Activated CD4-positive, alpha-beta memory T cell treated with anti-CD3 and anti-CD28 coated beads for 36 hours (primary cell): ENCODE data around the gene IL13. TPM values are rescaled to one million over a fixed set of nuclear protein-coding genes. Genes with fewer than 3 reads are reported as not detected.
A peak's percentile ranks its signal among the peaks of the same experiment; 100 is the strongest.
"Not testable (repeated sequence)": the region's sequence is repeated elsewhere in the genome, so short reads cannot be mapped to it uniquely, and the experiment has no call there.

Source experiments
- CTCF ChIA-PET: fragments of 350-600 bp; sonication (Branson Sonifier 250); formaldehyde crosslinking; loops from one replicate; lab custom pipeline; 2021; ENCODE audit warnings: antibody characterized with exemption, inconsistent platforms; lab: Charles Lee
- POLR2A ChIA-PET: fragments of 350-600 bp; sonication (Branson Sonifier 250); formaldehyde crosslinking; loops from one replicate; lab custom pipeline; 2021; ENCODE audit warnings: antibody characterized with exemption; lab: Charles Lee
- DNase-seq: peaks from one replicate; pipeline ENCODE4 v3.0.0-alpha.2; 2020
- H3K27ac Mint-ChIP-seq: one replicate; pipeline ENCODE4 v1.8.0; 2021; ENCODE audit warnings: mixed read lengths
- H3K27me3 Mint-ChIP-seq: one replicate; pipeline ENCODE4 v1.8.0; 2021; ENCODE audit warnings: mixed read lengths
- H3K36me3 Mint-ChIP-seq: one replicate; pipeline ENCODE4 v1.8.0; 2021; ENCODE audit warnings: mixed read lengths
- H3K4me1 Mint-ChIP-seq: one replicate; pipeline ENCODE4 v1.8.0; 2021; ENCODE audit warnings: low read depth, mixed read lengths
- H3K4me3 Mint-ChIP-seq: one replicate; pipeline ENCODE4 v1.8.0; 2021; ENCODE audit warnings: mild to moderate bottlenecking, mixed read lengths
- H3K9me3 Mint-ChIP-seq: one replicate; pipeline ENCODE4 v1.8.0; 2021; ENCODE audit warnings: mixed read lengths
- intact Hi-C: fragments of 100-400 bp; cut with micrococcal nuclease; formaldehyde crosslinking; loops from one replicate; pipeline ENCODE4 v1.15.1; 2023
- total RNA-seq, 2 experiments: library from RNA; stranded (reverse); gene quantifications; one replicate each; pipeline ENCODE4 v1.2.3, GENCODE V29; 2021

The IL13 gene
- total RNA-seq, 2 experiments from 2014 or later: 13.0 to 14.9 TPM

- H3K27me3 Mint-ChIP-seq: no peaks in the 10 kb centered on the region
- H3K4me1 Mint-ChIP-seq: peaks cover 11% of the 10 kb centered on the region
- no peaks in the 10 kb centered on the region for H3K9me3 Mint-ChIP-seq
- ChIA-PET POLR2A (interaction anchor here (0.5 kb wide), 1 partner anchor 46 kb away, joined by 3 read pairs; no protein-coding TSS in a partner anchor), CTCF (interaction anchor here (1.1 kb wide), 1 partner anchor 125 kb away, joined by 3 read pairs; the partner anchor contains the start of gene RAD50)
- DNase-seq: no peak
- H3K36me3 Mint-ChIP-seq: no peaks in the 10 kb centered on the region
- intact Hi-C loops: no loop called here
- H3K27ac Mint-ChIP-seq: no peak overlapping the region
- H3K4me3 Mint-ChIP-seq: no peak overlapping the region
Observed at GRCh38 chr5:132681983-132682382, 24.0 kb downstream of the IL13 start.

GRCh38 chr5:132684491-132684890 is 26.5 kb downstream of the IL13 start:
- Mint-ChIP-seq H3K36me3 (peaks cover 2% of the 10 kb centered on the region), H3K27ac (no peak overlapping the region), H3K27me3 (no peaks in the 10 kb centered on the region), H3K9me3 (no peaks in the 10 kb centered on the region), H3K4me3 (no peak overlapping the region), H3K4me1 (peaks cover 30% of the 10 kb centered on the region)
- no peak for DNase-seq
- intact Hi-C loops: no loop called here
- ChIA-PET POLR2A (no interaction called here), CTCF (interaction anchor here (1.1 kb wide), 1 partner anchor 11 kb away, joined by 3 read pairs; no protein-coding TSS in a partner anchor)

GRCh38 chr5:132684922-132685720 is 27.1 kb downstream of the IL13 start:
- Mint-ChIP-seq H3K27ac (no peak overlapping the region), H3K27me3 (no peaks in the 10 kb centered on the region), H3K9me3 (no peaks in the 10 kb centered on the region), H3K4me3 (no peak overlapping the region), H3K4me1 (peaks cover 31% of the 10 kb centered on the region), H3K36me3 (peaks cover 2% of the 10 kb centered on the region)
- ChIA-PET CTCF (interaction anchor here (1.1 kb wide), 1 partner anchor 12 kb away, joined by 3 read pairs; no protein-coding TSS in a partner anchor), POLR2A (no interaction called here)
- intact Hi-C loops: no loop called here
- peak; percentile 60 for DNase-seq

DNA sequence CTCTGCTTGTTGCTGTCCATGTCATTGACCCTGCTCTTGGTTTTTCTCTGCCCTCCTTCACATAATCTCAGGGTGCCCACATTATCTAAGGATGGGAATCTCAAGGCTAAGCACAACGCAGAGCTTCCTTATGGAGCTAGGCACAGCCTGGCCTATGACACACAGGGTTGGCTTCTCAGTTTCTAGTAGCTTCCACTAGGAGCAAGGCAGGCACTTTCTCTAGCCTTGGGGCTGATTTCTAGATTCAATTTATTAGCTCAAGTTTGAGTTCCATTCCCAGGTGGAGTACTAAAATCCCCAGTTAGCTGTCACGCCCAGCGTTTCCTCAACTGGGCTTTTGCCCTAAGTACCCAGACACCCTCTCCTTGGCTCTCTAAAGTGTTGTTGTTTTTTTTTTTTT is 28.2 kb downstream of the IL13 start:
- H3K9me3 Mint-ChIP-seq: no peaks in the 10 kb centered on the region
- intact Hi-C loops: no loop called here
- POLR2A ChIA-PET: no interaction called here
- DNase-seq: no peak
- peaks cover 2% of the 10 kb centered on the region for H3K36me3 Mint-ChIP-seq
- no peak overlapping the region for H3K4me3 Mint-ChIP-seq
- H3K27me3 Mint-ChIP-seq: no peaks in the 10 kb centered on the region
- peaks cover 31% of the 10 kb centered on the region for H3K4me1 Mint-ChIP-seq
- CTCF ChIA-PET: no interaction called here
- no peak overlapping the region for H3K27ac Mint-ChIP-seq

GRCh38 chr5:132687995-132688394 is 30.0 kb downstream of the IL13 start:
- intact Hi-C loops: loop anchor here (1.0 to 2.0 kb wide), 5 partner anchors 14 to 48 kb away; no protein-coding TSS in a partner anchor
- CTCF ChIA-PET: interaction anchor here (0.9 kb wide), 1 partner anchor 49 kb away, joined by 3 read pairs; no protein-coding TSS in a partner anchor
- H3K27ac Mint-ChIP-seq: peak overlapping the region; percentile 56
- H3K27me3 Mint-ChIP-seq: no peaks in the 10 kb centered on the region
- peak; percentile 62 for DNase-seq
- H3K4me1 Mint-ChIP-seq: peaks cover 36% of the 10 kb centered on the region
- POLR2A ChIA-PET: interaction anchor here (2.1 kb wide), 1 partner anchor 13 kb away, joined by 6 read pairs; no protein-coding TSS in a partner anchor
- H3K9me3 Mint-ChIP-seq: no peaks in the 10 kb centered on the region
- H3K36me3 Mint-ChIP-seq: peaks cover 5% of the 10 kb centered on the region
- no peak overlapping the region for H3K4me3 Mint-ChIP-seq

GRCh38 chr5:132688536-132689339 is 30.8 kb downstream of the IL13 start:
- peaks cover 36% of the 10 kb centered on the region for H3K4me1 Mint-ChIP-seq
- peak; percentile 36 for DNase-seq
- no peaks in the 10 kb centered on the region for H3K27me3 Mint-ChIP-seq
- H3K36me3 Mint-ChIP-seq: peaks cover 5% of the 10 kb centered on the region
- ChIA-PET CTCF (interaction anchor here (0.9 kb wide), 1 partner anchor 50 kb away, joined by 3 read pairs; no protein-coding TSS in a partner anchor), POLR2A (interaction anchor here (2.1 kb wide), 1 partner anchor 14 kb away, joined by 6 read pairs; no protein-coding TSS in a partner anchor)
- no peaks in the 10 kb centered on the region for H3K9me3 Mint-ChIP-seq
- intact Hi-C loops: loop anchor here (1.0 to 2.0 kb wide), 5 partner anchors 14 to 48 kb away; no protein-coding TSS in a partner anchor
- no peak overlapping the region for H3K4me3 Mint-ChIP-seq
- H3K27ac Mint-ChIP-seq: peak overlapping the region; percentile 24

GRCh38 chr5:132689513-132689912 is 31.5 kb downstream of the IL13 start:
- H3K4me1 Mint-ChIP-seq: peaks cover 33% of the 10 kb centered on the region
- no peaks in the 10 kb centered on the region for H3K9me3 Mint-ChIP-seq
- no peak overlapping the region for H3K27ac Mint-ChIP-seq
- H3K36me3 Mint-ChIP-seq: peaks cover 6% of the 10 kb centered on the region
- no peaks in the 10 kb centered on the region for H3K27me3 Mint-ChIP-seq
- DNase-seq: no peak
- H3K4me3 Mint-ChIP-seq: no peak overlapping the region
- CTCF ChIA-PET: interaction anchor here (0.9 kb wide), 1 partner anchor 14 kb away, joined by 3 read pairs; no protein-coding TSS in a partner anchor
- POLR2A ChIA-PET: no interaction called here
- intact Hi-C loops: loop anchor here (2.0 kb wide), 2 partner anchors 25 to 49 kb away; no protein-coding TSS in a partner anchor

DNA sequence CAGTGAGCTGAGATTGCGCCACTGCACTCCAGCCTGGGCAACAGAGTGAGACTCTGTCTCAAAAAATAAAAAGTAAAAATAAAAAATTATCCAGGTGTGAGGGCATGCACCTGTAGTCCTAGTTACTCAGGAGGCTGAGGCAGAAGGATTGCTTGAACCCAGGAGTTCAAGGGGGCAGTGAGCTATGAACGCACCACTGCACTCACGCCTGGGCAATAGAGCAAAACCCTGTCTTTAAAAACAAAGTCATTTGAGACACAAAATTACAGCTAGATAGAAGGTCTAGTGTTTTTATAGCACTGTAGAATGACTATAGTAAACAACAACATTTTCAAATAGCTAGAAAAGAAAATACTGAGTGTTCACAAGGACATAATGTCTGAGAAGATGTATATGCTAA is 32.2 kb downstream of the IL13 start:
- intact Hi-C loops: no loop called here
- H3K4me3 Mint-ChIP-seq: no peak overlapping the region
- H3K27me3 Mint-ChIP-seq: no peaks in the 10 kb centered on the region
- no peak overlapping the region for H3K27ac Mint-ChIP-seq
- peaks cover 27% of the 10 kb centered on the region for H3K4me1 Mint-ChIP-seq
- peaks cover 7% of the 10 kb centered on the region for H3K36me3 Mint-ChIP-seq
- H3K9me3 Mint-ChIP-seq: no peaks in the 10 kb centered on the region
- ChIA-PET CTCF (interaction anchor here (0.9 kb wide), 1 partner anchor 15 kb away, joined by 3 read pairs; no protein-coding TSS in a partner anchor), POLR2A (no interaction called here)
- DNase-seq: no peak

DNA sequence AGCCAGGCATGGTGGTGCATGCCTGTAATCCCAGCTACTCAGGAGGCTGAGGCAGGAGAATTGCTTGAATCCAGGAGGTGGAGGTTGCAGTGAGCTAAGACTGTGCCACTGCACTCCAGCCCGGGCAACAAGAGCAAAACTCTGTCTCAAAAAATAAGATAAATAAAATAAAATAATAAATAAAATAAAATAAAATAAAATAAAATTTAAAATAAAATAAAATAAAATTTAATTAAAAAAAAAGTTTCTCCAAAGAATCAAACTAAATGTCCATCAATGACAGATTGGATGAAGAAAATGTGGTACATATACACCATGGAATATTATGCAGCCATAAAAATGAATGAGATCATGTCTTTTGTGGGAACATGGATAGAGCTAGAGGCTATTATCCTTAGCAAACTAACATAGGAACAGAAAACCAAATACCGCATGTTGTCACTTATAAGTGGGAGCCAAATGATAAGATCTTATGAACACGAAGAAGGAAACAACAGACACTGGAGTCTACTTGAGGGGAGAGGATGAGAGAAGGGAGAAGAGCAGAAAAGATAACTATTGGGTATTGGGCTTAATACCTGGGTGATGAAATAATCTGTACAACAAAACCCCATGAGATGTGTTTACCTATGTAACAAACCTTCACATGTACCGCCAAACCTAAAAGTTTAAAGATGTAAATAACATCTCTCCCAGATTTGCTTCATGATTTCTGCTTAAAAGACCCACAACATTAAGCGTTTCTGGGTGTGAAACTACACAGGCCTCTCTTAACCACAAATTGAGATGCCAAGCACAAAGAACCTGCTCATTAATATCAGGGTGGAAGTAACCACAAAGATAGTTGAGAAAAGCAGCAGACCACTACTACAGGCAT is 34.0 kb downstream of the IL13 start:
- POLR2A ChIA-PET, intact Hi-C loops, H3K36me3 Mint-ChIP-seq, H3K9me3 Mint-ChIP-seq, DNase-seq, H3K27me3 Mint-ChIP-seq, H3K27ac Mint-ChIP-seq, H3K4me3 Mint-ChIP-seq: not testable (repeated sequence)
- H3K4me1 Mint-ChIP-seq: peaks cover 25% of the 10 kb centered on the region
- CTCF ChIA-PET: interaction anchor here (0.7 kb wide), 1 partner anchor 36 kb away, joined by 4 read pairs; no protein-coding TSS in a partner anchor

DNA sequence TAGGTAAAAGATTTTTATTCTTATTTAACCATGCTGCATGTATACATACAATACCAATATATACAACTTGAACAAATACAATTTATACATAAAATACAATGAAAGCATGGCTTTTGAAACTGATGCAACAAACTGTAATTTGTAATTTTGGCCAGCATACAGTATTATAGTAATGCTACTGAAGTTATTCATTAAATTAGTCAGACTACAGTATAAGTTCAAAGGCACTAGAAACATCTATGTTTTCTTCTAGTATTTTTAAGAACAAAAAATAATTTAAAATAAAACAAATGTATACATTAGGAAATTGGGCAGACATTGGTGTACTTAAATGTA is 34.6 kb downstream of the IL13 start:
- no peak for DNase-seq
- no peak overlapping the region for H3K4me3 Mint-ChIP-seq
- H3K36me3 Mint-ChIP-seq: peaks cover 7% of the 10 kb centered on the region
- no peaks in the 10 kb centered on the region for H3K9me3 Mint-ChIP-seq
- intact Hi-C loops: no loop called here
- H3K4me1 Mint-ChIP-seq: peaks cover 25% of the 10 kb centered on the region
- ChIA-PET CTCF (no interaction called here), POLR2A (no interaction called here)
- H3K27me3 Mint-ChIP-seq: no peaks in the 10 kb centered on the region
- H3K27ac Mint-ChIP-seq: no peak overlapping the region

DNA sequence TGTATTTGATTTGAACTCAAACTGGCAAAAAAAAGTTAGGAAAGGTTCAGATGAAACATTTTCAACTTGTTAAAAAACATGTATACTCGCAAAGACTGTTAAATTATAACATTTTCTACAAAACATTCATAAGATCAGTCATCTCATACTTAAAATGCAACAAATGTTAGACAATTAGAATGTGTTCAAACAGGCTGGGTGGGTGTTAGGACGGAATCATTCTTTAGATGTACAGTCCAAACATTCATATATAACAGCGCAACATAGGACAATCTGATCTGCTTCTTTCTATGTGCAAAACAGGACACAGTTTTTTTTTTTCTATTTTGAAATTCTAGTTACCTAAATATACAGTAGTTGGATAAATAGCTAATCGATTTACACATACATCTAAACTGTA is 38.0 kb downstream of the IL13 start:
- DNase-seq: no peak
- no peak overlapping the region for H3K27ac Mint-ChIP-seq
- ChIA-PET CTCF (no interaction called here), POLR2A (no interaction called here)
- no peaks in the 10 kb centered on the region for H3K9me3 Mint-ChIP-seq
- H3K4me3 Mint-ChIP-seq: no peak overlapping the region
- H3K4me1 Mint-ChIP-seq: peaks cover 6% of the 10 kb centered on the region
- peaks cover 22% of the 10 kb centered on the region for H3K36me3 Mint-ChIP-seq
- no peaks in the 10 kb centered on the region for H3K27me3 Mint-ChIP-seq
- intact Hi-C loops: no loop called here
